GM19240 (cell line): ENCODE results near the gene FAM216B.
"Not testable (repeated sequence)": the region's sequence is repeated elsewhere in the genome, so short reads cannot be mapped to it uniquely, and the experiment has no call there.

Experiments
- DNase-seq: peaks from one replicate; pipeline ENCODE4 v3.0.0; 2011; ENCODE audit warnings: low spot score; ENCODE audit not compliant: insufficient read length

The FAM216B gene

GRCh38 chr13:42781352-42781751 lies at the start of gene FAM216B:
TSS of gene FAM216B (plus strand) at chr13:42781584. CDS start at chr13:42784068, 2,484 bp downstream.
- DNase-seq, result no peak

- DNase-seq, result no peak
Measured at GRCh38 chr13:42732073-42732472, 49.3 kb upstream of the FAM216B start.

- DNase-seq, result no peak
Measured at GRCh38 chr13:42733046-42733445, 48.3 kb upstream of the FAM216B start.

- DNase-seq, result no peak
Measured at GRCh38 chr13:42735010-42735409, 46.4 kb upstream of the FAM216B start.

GRCh38 chr13:42740753-42741152 lies 40.6 kb upstream of the FAM216B start:
- DNase-seq, result no peak

- DNase-seq, result no peak
Measured at GRCh38 chr13:42741914-42742313, 39.5 kb upstream of the FAM216B start.

GRCh38 chr13:42745655-42746054 lies 35.7 kb upstream of the FAM216B start:
- no peak for DNase-seq

GRCh38 chr13:42746866-42747265 lies 34.5 kb upstream of the FAM216B start:
- no peak for DNase-seq

- DNase-seq, result no peak
Measured at GRCh38 chr13:42747399-42747873, 33.9 kb upstream of the FAM216B start.

GRCh38 chr13:42750794-42751193 lies 30.6 kb upstream of the FAM216B start:
- no peak for DNase-seq

- no peak for DNase-seq
Measured at GRCh38 chr13:42751693-42752092, 29.7 kb upstream of the FAM216B start.

GRCh38 chr13:42752731-42753130 lies 28.7 kb upstream of the FAM216B start:
- no peak for DNase-seq

GRCh38 chr13:42753697-42754096 lies 27.7 kb upstream of the FAM216B start:
- DNase-seq, result no peak

- no peak for DNase-seq
Measured at GRCh38 chr13:42754801-42755510, 26.4 kb upstream of the FAM216B start.

GRCh38 chr13:42757678-42758420 lies 23.5 kb upstream of the FAM216B start:
- DNase-seq, result no peak

GRCh38 chr13:42758515-42758914 lies 22.9 kb upstream of the FAM216B start:
- no peak for DNase-seq

GRCh38 chr13:42760951-42761350 lies 20.4 kb upstream of the FAM216B start:
- DNase-seq, result no peak

- no peak for DNase-seq
Measured at GRCh38 chr13:42762251-42762650, 19.1 kb upstream of the FAM216B start.

GRCh38 chr13:42762917-42763316 lies 18.5 kb upstream of the FAM216B start:
- DNase-seq, result no peak

GRCh38 chr13:42766016-42766415 lies 15.4 kb upstream of the FAM216B start:
- DNase-seq, result no peak

GRCh38 chr13:42769650-42770049 lies 11.7 kb upstream of the FAM216B start:
- no peak for DNase-seq

GRCh38 chr13:42776558-42776957 lies 4.8 kb upstream of the FAM216B start:
- DNase-seq, result not testable (repeated sequence)

GRCh38 chr13:42777467-42777866 lies 3.9 kb upstream of the FAM216B start:
- DNase-seq, result no peak
